ENCODE results near the gene TRPM3.
"Not testable (repeated sequence)": the region's sequence is repeated elsewhere in the genome, so short reads cannot be mapped to it uniquely, and the experiment has no call there.

Gene TRPM3

GRCh38 chr9:70706797-70707196, 414.6 kb downstream of the TRPM3 start:
- DNase-seq = not testable (repeated sequence)

- no peak for DNase-seq
These were observed 420.3 kb downstream of the TRPM3 start for GRCh38 chr9:70701163-70701562.

GRCh38 chr9:70696694-70697335, 424.6 kb downstream of the TRPM3 start:
- no peak for DNase-seq

GRCh38 chr9:70694758-70695157, 426.7 kb downstream of the TRPM3 start:
- DNase-seq = no peak

GRCh38 chr9:70693186-70693585, 428.2 kb downstream of the TRPM3 start:
- no peak for DNase-seq

GRCh38 chr9:70692431-70692830, 429.0 kb downstream of the TRPM3 start:
- no peak for DNase-seq

- no peak for DNase-seq
These were observed 432.7 kb downstream of the TRPM3 start for GRCh38 chr9:70688704-70689103.

- no peak for DNase-seq
These were observed 437.6 kb downstream of the TRPM3 start for GRCh38 chr9:70683841-70684240.

- no peak for DNase-seq
These were observed 439.1 kb downstream of the TRPM3 start for GRCh38 chr9:70682298-70682697.

- DNase-seq = no peak
These were observed 441.6 kb downstream of the TRPM3 start for GRCh38 chr9:70679845-70680244.

GRCh38 chr9:70678153-70678552, 443.3 kb downstream of the TRPM3 start:
- DNase-seq = no peak

- no peak for DNase-seq
These were observed 444.2 kb downstream of the TRPM3 start for GRCh38 chr9:70677055-70677735.

GRCh38 chr9:70675868-70676370, 445.5 kb downstream of the TRPM3 start:
- no peak for DNase-seq

- DNase-seq = no peak
These were observed 447.6 kb downstream of the TRPM3 start for GRCh38 chr9:70673844-70674243.

- no peak for DNase-seq
These were observed 449.2 kb downstream of the TRPM3 start for GRCh38 chr9:70672161-70672649.

- DNase-seq = no peak
These were observed 452.7 kb downstream of the TRPM3 start for GRCh38 chr9:70668751-70669150.

GRCh38 chr9:70658765-70659164, 462.7 kb downstream of the TRPM3 start:
- DNase-seq = no peak

- DNase-seq = no peak
These were observed 465.1 kb downstream of the TRPM3 start for GRCh38 chr9:70656281-70656680.

GRCh38 chr9:70654144-70654543, 467.3 kb downstream of the TRPM3 start:
- no peak for DNase-seq

- DNase-seq = not testable (repeated sequence)
These were observed 476.8 kb downstream of the TRPM3 start for GRCh38 chr9:70644627-70645026.

GRCh38 chr9:70642341-70642740, 479.1 kb downstream of the TRPM3 start:
- DNase-seq = no peak

- no peak for DNase-seq
These were observed 479.8 kb downstream of the TRPM3 start for GRCh38 chr9:70641631-70642030.

- DNase-seq = no peak
These were observed 480.4 kb downstream of the TRPM3 start for GRCh38 chr9:70641031-70641430.

Data from NCI-H1694 treated with DMSO at 0.1 percent for 48 hours (cell line).